Melanocyte of skin (primary cell): ENCODE data around the gene RBL2. TPM values are rescaled to one million over a fixed set of nuclear protein-coding genes. Genes with fewer than 3 reads are reported as not detected.

ENCODE experiments used
- small RNA-seq, 2 donors: library from RNA; depleted of rRNA; stranded (forward); fragments of <200 nt; gene quantifications; one replicate each; pipeline ENCODE3, GENCODE V24; 2012
- total RNA-seq, 2 donors: library from RNA; depleted of rRNA; stranded (reverse); fragments of >200 nt; gene quantifications; 2 replicates each; pipeline ENCODE4 v1.2.3, GENCODE V29; 2012

The RBL2 gene
- 10 to 100 TPM; 26.0 to 33.0 TPM for total RNA-seq

GRCh38 chr16:53434377-53435065 lies at the start of gene RBL2:
RBL2 (plus strand) TSS chr16:53434471; CDS start chr16:53434557, 86 bp downstream.

GRCh38 chr16:53502331-53503269 lies 68.3 kb downstream of the RBL2 start, which contains the start of gene AKTIP:
AKTIP (minus strand) TSS chr16:53503209; CDS start chr16:53500259, 2,950 bp downstream.

Small RNA genes within 50 kb of the gene (small RNA-seq; reads per million reads assigned to genes)
- gene RNU6-1153P: 0 to 0.17 reads per million in 2 donors

Other genes starting within 250 kb of the RBL2 start
- 10 to 100 TPM in 1 of 2 donors, 1 to 10 TPM in 1; 8.7 to 13.1 TPM for gene AKTIP, start 68.7 kb downstream of the RBL2 start, total RNA-seq